H9 (cell line): ENCODE measurements around the gene DDX27. TPM values are rescaled to one million over a fixed set of nuclear protein-coding genes. Genes with fewer than 3 reads are reported as not detected.

Experiments
- DNase-seq: peaks from one replicate; pipeline ENCODE4 v3.0.0-alpha.2; 2017
- H2AFZ ChIP-seq: one replicate; pipeline ENCODE4 v1.6.1; 2013; ENCODE audit warnings: mild to moderate bottlenecking, low read length, control low read depth, moderate library complexity
- H2AK5ac ChIP-seq: 2 replicates; pipeline ENCODE4 v1.6.1; 2013; ENCODE audit warnings: low read length, control low read depth, mixed read lengths; ENCODE audit not compliant: insufficient read length
- H2BK120ac ChIP-seq: one replicate; pipeline ENCODE4 v1.6.1; 2013; ENCODE audit warnings: low read depth, mild to moderate bottlenecking, low read length, control low read depth, inconsistent platforms; ENCODE audit not compliant: poor library complexity, severe bottlenecking
- H2BK12ac ChIP-seq: 2 replicates; pipeline ENCODE4 v1.6.1; 2013; ENCODE audit warnings: low read length, control low read depth, mixed read lengths, low read depth; ENCODE audit not compliant: insufficient read length
- H2BK15ac ChIP-seq: 2 replicates; pipeline ENCODE4 v1.6.1; 2013; ENCODE audit warnings: low read depth, low read length, control low read depth
- H2BK20ac ChIP-seq: one replicate; pipeline ENCODE4 v1.6.1; 2013; ENCODE audit warnings: low read depth, mild to moderate bottlenecking, low read length, control low read depth, inconsistent platforms; ENCODE audit not compliant: poor library complexity, severe bottlenecking
- H2BK5ac ChIP-seq: 2 replicates; pipeline ENCODE4 v1.6.1; 2013; ENCODE audit warnings: low read length, control low read depth, mixed read lengths; ENCODE audit not compliant: insufficient read length
- H3K14ac ChIP-seq: 2 replicates; pipeline ENCODE4 v1.6.1; 2013; ENCODE audit warnings: low read length, control low read depth; ENCODE audit not compliant: insufficient read depth
- H3K18ac ChIP-seq: 2 replicates; pipeline ENCODE4 v1.6.1; 2013; ENCODE audit warnings: low read depth, mild to moderate bottlenecking, mixed read lengths, low read length, control low read depth; ENCODE audit not compliant: insufficient read length
- H3K23ac ChIP-seq: 2 replicates; pipeline ENCODE4 v1.6.1; 2013; ENCODE audit warnings: low read length, control low read depth, mixed read lengths, low read depth; ENCODE audit not compliant: insufficient read length
- H3K23me2 ChIP-seq: 2 replicates; pipeline ENCODE4 v1.6.1; 2013; ENCODE audit warnings: low read depth, mild to moderate bottlenecking, mixed read lengths, low read length, control low read depth; ENCODE audit not compliant: insufficient read length, poor library complexity, severe bottlenecking
- H3K27ac ChIP-seq: 2 replicates; pipeline ENCODE4 v1.5.1; 2013; ENCODE audit warnings: low read length, control low read depth, mixed read lengths, low read depth; ENCODE audit not compliant: insufficient read length
- H3K27me3 ChIP-seq: 2 replicates; pipeline ENCODE4 v1.6.1; 2013; ENCODE audit warnings: low read length, control low read depth, inconsistent platforms; ENCODE audit not compliant: insufficient read depth
- H3K4ac ChIP-seq: 2 replicates; pipeline ENCODE4 v1.6.1; 2013; ENCODE audit warnings: low read depth, mild to moderate bottlenecking, control low read depth, inconsistent platforms, low read length, moderate library complexity
- H3K4me1 ChIP-seq: 2 replicates; pipeline ENCODE4 v1.6.1; 2013; ENCODE audit warnings: low read length, control low read depth, inconsistent platforms; ENCODE audit not compliant: insufficient read depth
- H3K4me2 ChIP-seq: 2 replicates; pipeline ENCODE4 v1.6.1; 2013; ENCODE audit warnings: low read length, control low read depth, mixed read lengths; ENCODE audit not compliant: insufficient read length, insufficient read depth
- H3K56ac ChIP-seq: 2 replicates; pipeline ENCODE4 v1.6.1; 2013; ENCODE audit warnings: low read depth, mild to moderate bottlenecking, mixed read lengths, low read length, control low read depth; ENCODE audit not compliant: insufficient read length
- H3K79me1 ChIP-seq: 2 replicates; pipeline ENCODE4 v1.6.1; 2013; ENCODE audit warnings: low read depth, mild to moderate bottlenecking, moderate library complexity, low read length, control low read depth, inconsistent platforms; ENCODE audit not compliant: insufficient read depth, poor library complexity, severe bottlenecking
- H3K79me2 ChIP-seq: 2 replicates; pipeline ENCODE4 v1.6.1; 2013; ENCODE audit warnings: low read length, control low read depth, inconsistent platforms; ENCODE audit not compliant: insufficient read depth
- H3K9ac ChIP-seq: 2 replicates; pipeline ENCODE4 v1.6.1; 2013; ENCODE audit warnings: low read length, control low read depth, mixed read lengths; ENCODE audit not compliant: insufficient read length; ENCODE audit errors: extremely low read depth
- H3K9me3 ChIP-seq: one replicate; pipeline ENCODE4 v1.6.1; 2013; ENCODE audit warnings: low read depth, low read length, inconsistent platforms; ENCODE audit not compliant: control insufficient read depth
- H3T11ph ChIP-seq: one replicate; pipeline ENCODE4 v1.6.1; 2013; ENCODE audit warnings: mild to moderate bottlenecking, low read length, control low read depth, inconsistent platforms
- H4K20me1 ChIP-seq: one replicate; pipeline ENCODE4 v1.6.1; 2013; ENCODE audit not compliant: control insufficient read depth, insufficient read length, insufficient read depth
- H4K5ac ChIP-seq: 2 replicates; pipeline ENCODE4 v1.6.1; 2013; ENCODE audit warnings: low read depth, mild to moderate bottlenecking, mixed read lengths, low read length, control low read depth; ENCODE audit not compliant: insufficient read length
- H4K8ac ChIP-seq: replicated peaks from 2 replicates; pipeline ENCODE4 v1.6.1; 2013; ENCODE audit warnings: low read length, control low read depth, mixed read lengths, low read depth; ENCODE audit not compliant: insufficient read length
- H4K91ac ChIP-seq: 2 replicates; pipeline ENCODE4 v1.6.1; 2013; ENCODE audit warnings: low read depth, mild to moderate bottlenecking, moderate library complexity, mixed read lengths, low read length, control low read depth; ENCODE audit not compliant: insufficient read length
- H3K27ac Mint-ChIP-seq, 3 experiments: 2 replicates in 2 of 3; 3 replicates in 1 of 3; pipeline ENCODE4 v1.8.0; 2020 to 2021; ENCODE audit warnings: mixed read lengths in 3 of 3, mild to moderate bottlenecking in 1 of 3, moderate library complexity in 1 of 3
- H3K27me3 Mint-ChIP-seq: 2 replicates; pipeline ENCODE4 v1.8.0; 2021; ENCODE audit warnings: low read depth, mild to moderate bottlenecking, moderate library complexity, mixed read lengths
- H3K36me3 Mint-ChIP-seq, 3 experiments: 2 replicates in 2 of 3; 3 replicates in 1 of 3; pipeline ENCODE4 v1.8.0; 2020 to 2021; ENCODE audit warnings: low read depth in 3 of 3, mixed read lengths in 3 of 3; ENCODE audit not compliant: insufficient read depth in 1 of 3
- H3K4me1 Mint-ChIP-seq, 2 experiments: 2 replicates each; pipeline ENCODE4 v1.8.0; 2020; ENCODE audit warnings: mixed read lengths in 2 of 2
- H3K4me3 Mint-ChIP-seq, 2 experiments: 2 replicates in 1 of 2; 3 replicates in 1 of 2; pipeline ENCODE4 v1.8.0; 2020 to 2021; ENCODE audit warnings: mild to moderate bottlenecking in 2 of 2, mixed read lengths in 2 of 2, moderate library complexity in 1 of 2
- H3K9me3 Mint-ChIP-seq, 2 experiments: 2 replicates in 1 of 2; 3 replicates in 1 of 2; pipeline ENCODE4 v1.8.0; 2020; ENCODE audit warnings: mild to moderate bottlenecking in 2 of 2, mixed read lengths in 2 of 2, moderate library complexity in 1 of 2
- CTCF ChIP-seq: fragments of 200-600 bp; sonication (generic); conservative IDR thresholded peaks from 3 replicates; pipeline ENCODE4 v1.8.0; 2021; ENCODE audit warnings: antibody characterized with exemption, mild to moderate bottlenecking
- WGBS: extraction: QIAGEN DNeasy Blood & Tissue Kit; methylation state at CpG from one replicate; pipeline ENCODE4 v1.1.7; 2013; ENCODE audit warnings: missing lambda C conversion rate, low lambda C conversion rate, mixed read lengths; ENCODE audit not compliant: insufficient read length; ENCODE audit errors: extremely low coverage; 5-methylcytosine and 5-hydroxymethylcytosine counted together
- total RNA-seq: library from RNA; stranded (reverse); gene quantifications from 2 replicates; pipeline ENCODE4 v1.2.1, GENCODE V29; 2021

The DDX27 gene
- total RNA-seq, 1 experiment from 2014 or later = 46.9 TPM

- H2BK120ac ChIP-seq = no peak overlapping the region
- H2BK12ac ChIP-seq = no peak overlapping the region
- H3K27ac Mint-ChIP-seq = no peak overlapping the region; a peak in 1 of 7 replicates
- H2BK20ac ChIP-seq = no peak overlapping the region
- no peak overlapping the region for H3K4me2 ChIP-seq
- no peaks in the 10 kb centered on the region for H3K9me3 Mint-ChIP-seq
- no peak for DNase-seq
- H3K4me1 Mint-ChIP-seq = no peaks in the 10 kb centered on the region
- no peak overlapping the region for H3T11ph ChIP-seq
- no peaks in the 10 kb centered on the region for H3K79me1 ChIP-seq
- no peak overlapping the region for H3K27ac ChIP-seq
- no peak overlapping the region for H3K23ac ChIP-seq
- H3K79me2 ChIP-seq = no peaks in the 10 kb centered on the region
- no peaks in the 10 kb centered on the region for H4K20me1 ChIP-seq
- no peaks in the 10 kb centered on the region for H3K27me3 ChIP-seq
- no peak overlapping the region for H4K91ac ChIP-seq
- no CpG with 5 or more reads among the region's 10 CpGs for WGBS
- no peak overlapping the region for H4K5ac ChIP-seq
- no peak overlapping the region for H2BK5ac ChIP-seq
- no peak for TF ChIP-seq CTCF
- no peak overlapping the region for H4K8ac ChIP-seq
- no peak overlapping the region for H3K14ac ChIP-seq
- H3K36me3 Mint-ChIP-seq = peaks cover 48 to 87% (median 80%) of the 10 kb centered on the region in 3 experiments
- H2AFZ ChIP-seq = no peak overlapping the region
- no peak overlapping the region for H2BK15ac ChIP-seq
- H2AK5ac ChIP-seq = no peak overlapping the region
- H3K4me3 Mint-ChIP-seq = no peak overlapping the region
- no peak overlapping the region for H3K56ac ChIP-seq
- H3K23me2 ChIP-seq = no peaks in the 10 kb centered on the region
- no peak overlapping the region for H3K9ac ChIP-seq
- no peaks in the 10 kb centered on the region for H3K27me3 Mint-ChIP-seq
- no peak overlapping the region for H3K4ac ChIP-seq
- H3K4me1 ChIP-seq = no peaks in the 10 kb centered on the region
- H3K18ac ChIP-seq = no peak overlapping the region
- H3K9me3 ChIP-seq = no peaks in the 10 kb centered on the region
Observed at GRCh38 chr20:49230021-49230420, 10.8 kb downstream of the DDX27 start.
